GM18868 (cell line): Measurements from ENCODE around the gene ZNF777.
A peak's percentile ranks its signal among the peaks of the same experiment; 100 is the strongest.
"Not testable (repeated sequence)": the region's sequence is repeated elsewhere in the genome, so short reads cannot be mapped to it uniquely, and the experiment has no call there.

Experiments
- ATAC-seq: cut with Tn5 transposase; IDR thresholded peaks from one replicate; pipeline ENCODE4 v1.9.1; 2021; ENCODE audit warnings: mild to moderate bottlenecking, moderate library complexity; ENCODE audit not compliant: unreplicated experiment

ZNF777 gene

DNA sequence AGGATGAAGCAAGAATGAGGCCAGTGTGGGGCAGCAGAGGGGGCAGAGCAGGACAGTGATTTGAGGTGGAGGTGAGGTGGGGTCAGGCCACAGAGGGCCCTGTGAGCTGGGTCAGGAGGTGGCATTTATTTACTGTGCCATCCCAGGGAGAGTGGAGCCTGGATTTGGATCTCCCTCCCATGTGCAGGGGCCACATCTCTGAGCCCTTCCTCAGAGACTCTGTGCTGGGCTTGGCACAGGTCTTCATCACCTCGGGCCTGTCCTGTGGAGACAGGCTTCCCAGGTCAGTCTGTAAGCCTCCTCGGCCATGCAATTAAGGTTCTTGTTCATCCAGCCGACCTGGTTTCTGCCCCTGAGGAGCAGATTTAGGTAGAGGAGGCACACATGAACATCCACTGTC is 40.9 kb downstream of the ZNF777 start:
- ATAC-seq = no peak

DNA sequence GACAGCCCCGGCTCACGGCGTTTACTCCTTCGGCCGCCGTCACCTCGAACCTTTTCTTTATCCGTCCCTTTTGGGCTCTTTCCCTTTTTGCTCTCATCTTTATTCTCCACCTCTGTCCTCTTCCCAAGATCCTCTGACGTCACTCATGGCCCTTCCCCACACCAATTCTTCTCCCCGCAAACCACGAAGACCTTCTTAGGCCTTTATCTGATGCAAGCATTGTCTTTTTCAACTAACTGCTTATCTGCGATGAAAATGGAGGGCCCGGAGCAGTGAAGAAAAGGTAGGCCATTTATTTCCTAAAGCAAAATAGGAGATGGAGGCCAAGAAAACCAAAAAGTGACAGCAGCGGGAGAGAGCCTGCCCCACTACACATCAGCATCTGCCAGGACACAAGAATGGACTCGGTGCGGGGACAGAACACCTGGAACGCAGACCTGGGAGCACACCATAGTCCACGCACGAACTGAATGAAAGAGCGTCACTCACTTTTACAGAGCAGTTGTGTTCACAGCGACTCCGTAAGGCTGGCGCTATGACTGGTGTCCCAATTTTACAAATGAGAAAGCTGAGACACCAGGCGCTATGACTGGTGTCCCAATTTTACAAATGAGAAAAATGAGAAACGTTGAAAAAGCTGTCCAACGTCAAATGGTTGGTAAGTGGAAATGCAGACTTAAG is 45.3 kb downstream of the ZNF777 start:
- peak; percentile 19 for ATAC-seq

DNA sequence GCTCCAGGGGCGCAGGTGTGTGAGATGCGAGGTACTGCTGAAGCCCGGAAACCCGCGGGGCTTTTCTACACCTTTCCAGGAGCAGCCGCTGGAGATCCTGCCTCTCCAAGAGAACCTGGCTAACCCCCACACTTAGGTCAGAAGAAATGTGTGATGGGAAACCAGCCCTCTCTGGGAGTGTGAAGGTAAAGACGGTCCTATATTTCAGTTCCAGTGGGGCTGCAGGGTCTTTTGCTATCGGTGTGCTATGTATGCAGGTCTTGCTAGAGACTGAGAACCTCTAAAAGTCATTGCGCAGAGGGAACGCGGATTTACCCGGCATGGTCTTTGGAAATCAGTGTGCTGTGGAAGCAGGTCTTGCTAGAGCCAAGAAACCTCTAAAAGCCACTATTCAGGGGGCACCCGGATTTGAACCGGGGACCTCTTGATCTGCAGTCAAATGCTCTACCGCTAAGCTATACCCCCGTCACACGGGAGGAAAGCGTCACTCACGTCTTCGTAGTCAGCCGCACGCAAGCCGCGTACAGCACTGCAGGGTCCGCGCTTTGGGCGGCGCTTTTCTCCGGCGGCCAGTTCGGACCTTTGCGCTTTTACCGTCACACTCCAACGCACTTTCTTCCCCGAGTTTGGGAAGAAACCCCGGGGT is 46.0 kb downstream of the ZNF777 start:
- ATAC-seq = peak; percentile 79

DNA sequence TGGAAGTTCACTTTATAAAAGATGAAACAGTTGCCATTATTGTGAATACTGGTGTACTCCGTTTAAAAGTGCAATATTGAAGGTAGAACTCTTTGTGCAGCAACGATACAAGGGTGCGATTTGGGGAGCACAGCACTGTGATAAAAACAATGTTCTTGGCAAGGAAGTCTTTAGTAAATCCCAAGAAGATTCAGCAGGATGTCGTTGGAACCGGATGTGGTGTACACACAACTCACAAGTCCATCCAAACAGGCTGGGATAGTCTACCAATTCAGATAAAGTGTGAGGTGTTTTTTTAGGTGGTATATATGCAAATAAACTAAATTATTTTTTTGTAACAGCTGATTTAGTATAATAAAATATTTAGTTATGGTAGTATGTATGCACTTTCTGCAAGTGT is 46.7 kb downstream of the ZNF777 start:
- no peak for ATAC-seq

DNA sequence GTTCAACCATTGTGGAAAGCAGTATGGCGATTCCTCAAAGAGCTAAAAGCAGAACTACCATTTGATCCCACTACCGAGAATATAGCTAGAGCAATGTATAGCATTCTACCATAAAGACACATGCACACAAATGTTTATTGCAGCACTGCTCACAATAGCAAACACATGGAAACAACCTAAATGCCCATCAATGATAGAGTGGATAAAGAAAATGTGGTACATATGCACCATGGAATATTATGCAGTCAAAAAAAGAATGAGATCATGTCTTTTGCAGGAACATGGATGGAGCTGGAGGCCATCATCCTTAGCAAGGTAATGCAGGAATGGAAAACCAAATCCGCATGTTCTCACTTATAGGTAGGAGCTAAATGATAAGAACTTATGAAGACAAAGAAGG is 47.8 kb downstream of the ZNF777 start:
- ATAC-seq = not testable (repeated sequence)

DNA sequence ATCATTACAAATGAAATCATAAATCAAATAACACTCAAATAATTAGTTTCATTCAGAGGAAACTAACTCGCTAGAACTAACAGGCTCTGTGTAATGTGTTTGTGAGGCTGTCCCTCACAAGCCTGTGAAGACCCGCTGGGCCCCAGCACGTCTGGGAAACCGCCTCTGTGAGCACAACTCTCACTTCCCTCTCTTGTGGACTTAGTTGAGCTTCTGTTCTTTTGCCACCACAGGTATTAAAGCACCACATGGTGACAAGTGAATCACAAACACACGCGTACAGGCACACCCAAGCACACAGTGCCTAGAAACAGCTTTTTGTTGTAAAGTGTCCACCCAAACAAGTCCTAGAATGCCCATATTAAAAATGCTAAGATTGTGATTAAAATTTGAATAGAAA is 51.0 kb downstream of the ZNF777 start:
- ATAC-seq = peak; percentile 99

DNA sequence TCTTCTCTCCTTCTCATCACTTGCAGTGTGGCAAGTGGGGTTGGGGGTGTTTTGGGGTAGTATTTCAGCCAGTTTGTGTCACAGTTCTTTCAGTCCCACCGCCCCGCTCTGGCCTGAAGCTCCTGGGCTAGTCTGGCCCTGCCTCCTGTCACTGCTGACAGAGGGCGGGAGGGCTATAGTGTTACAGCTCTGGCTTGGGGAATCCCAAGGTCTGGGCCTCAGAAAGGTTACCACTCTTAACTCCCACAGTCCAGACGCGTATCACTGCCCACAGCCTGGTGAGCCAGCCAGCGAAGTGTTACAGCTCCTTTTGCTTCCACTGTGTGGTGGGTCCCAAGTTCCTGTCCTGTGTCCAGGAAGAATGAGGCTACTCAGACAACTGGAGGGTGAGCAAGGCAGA is 56.0 kb downstream of the ZNF777 start:
- no peak for ATAC-seq

DNA sequence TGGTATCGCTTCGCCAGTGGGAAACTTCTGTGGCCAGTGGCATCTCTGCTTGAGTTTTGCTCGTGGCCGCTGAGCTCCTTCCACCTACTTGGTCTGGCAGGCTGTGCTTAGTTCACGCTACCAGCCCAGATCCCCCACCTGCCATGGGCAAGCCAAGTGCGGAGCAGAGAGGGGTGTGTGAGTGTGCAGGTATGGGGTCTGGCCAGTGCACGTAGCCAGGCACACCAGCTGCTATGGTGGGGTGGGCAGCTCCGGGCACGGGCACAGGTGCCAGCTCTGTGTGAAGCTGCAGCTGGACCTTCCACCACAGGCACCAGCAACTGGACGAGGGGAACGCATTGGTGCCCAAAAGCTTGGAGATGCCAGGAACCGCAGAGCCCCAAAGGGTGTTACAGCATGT is 56.5 kb downstream of the ZNF777 start:
- ATAC-seq = no peak

DNA sequence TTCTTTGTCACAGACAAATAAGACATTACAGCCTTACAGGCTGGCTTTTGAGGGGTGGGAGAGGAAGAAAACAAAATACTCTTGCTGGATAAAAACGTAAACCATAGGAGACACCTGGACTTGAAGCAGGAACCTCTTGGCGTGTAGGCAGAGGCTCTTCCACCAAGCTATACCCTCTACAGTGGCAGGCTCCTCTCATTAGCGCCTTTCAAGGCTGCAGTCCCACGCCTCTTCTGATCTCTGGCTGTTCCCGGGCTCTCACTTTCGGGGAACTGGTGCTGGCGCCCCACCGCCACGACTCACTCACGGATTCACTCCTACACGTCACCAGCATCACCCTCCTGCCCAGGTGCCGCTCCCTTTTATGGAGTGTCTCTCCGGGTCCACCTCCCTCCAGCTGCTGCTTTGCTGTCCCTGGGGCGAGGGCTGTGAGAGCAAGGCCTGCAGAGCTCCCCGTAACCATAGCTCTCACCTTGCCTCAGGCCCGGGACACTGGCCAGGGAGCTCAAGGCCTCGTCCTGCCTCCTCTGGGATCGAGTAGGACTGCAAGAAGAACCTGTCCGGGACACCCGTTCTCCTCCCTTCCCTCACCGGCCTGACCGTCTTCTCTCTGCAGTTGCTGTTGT is 62.6 kb downstream of the ZNF777 start:
- ATAC-seq = no peak

DNA sequence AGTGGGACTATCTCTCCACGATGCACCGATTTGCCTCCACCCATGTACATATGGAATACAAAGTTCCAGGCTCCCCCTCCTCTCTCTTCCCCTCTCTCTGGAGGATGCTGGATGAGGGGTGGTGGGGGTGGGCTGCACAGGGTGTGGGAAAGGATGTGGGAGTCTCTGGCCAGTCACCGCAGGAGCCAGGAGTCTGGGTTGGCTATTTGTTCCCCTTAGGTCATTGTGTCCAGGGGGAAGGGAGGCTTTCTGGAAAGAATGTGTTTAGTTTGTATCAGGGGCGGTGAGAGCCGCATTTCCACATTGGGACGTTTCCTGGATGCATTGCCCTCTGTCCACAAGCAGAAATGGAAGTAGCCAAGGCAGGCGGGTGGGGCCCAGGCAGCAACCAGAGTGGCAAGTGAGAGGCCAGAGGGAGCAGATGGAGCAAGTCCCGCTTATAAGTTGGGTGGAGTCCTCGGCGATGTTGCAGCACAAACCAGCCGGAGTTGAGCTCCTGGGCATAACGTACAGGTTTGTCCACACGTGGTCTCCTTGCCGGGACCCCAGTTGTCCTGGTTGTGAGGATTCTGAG is 63.3 kb downstream of the ZNF777 start:
- ATAC-seq = no peak

DNA sequence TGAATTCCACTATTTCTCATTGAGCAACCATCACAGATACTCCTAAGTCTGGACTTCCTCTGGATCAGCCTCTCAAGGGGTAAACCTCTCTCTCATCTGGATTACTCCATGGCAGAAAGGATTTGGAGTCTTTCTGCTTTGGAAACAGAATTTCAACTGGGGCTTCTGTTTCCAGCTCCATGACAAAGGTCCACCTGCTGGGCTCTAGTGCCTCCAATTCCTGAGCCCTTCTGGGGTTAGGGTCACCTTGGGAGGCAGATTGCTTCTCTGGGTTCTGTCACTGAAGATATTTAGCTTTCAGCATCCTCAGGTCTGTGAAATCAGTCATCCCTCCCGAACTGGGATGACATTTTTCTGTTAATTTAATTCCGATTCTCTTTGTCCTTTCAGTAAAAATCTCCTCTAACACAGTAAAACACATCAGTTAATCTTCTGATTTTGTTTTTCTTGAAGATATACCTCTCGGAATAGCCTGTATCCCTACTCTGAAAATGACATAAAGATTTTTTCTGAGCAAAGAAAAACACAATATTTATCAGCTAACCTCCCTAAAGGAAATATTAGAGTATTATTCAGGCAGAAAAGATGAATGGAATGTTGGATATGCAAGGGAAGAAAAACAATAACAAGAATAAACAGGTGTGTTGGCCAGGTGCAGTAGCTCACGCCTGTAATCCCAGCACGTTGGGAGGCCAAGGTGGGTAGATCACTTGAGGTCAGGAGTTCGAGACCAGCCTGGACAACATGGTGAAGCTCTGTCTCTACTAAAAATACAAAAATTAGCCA is 72.1 kb downstream of the ZNF777 start:
- ATAC-seq = not testable (repeated sequence)

DNA sequence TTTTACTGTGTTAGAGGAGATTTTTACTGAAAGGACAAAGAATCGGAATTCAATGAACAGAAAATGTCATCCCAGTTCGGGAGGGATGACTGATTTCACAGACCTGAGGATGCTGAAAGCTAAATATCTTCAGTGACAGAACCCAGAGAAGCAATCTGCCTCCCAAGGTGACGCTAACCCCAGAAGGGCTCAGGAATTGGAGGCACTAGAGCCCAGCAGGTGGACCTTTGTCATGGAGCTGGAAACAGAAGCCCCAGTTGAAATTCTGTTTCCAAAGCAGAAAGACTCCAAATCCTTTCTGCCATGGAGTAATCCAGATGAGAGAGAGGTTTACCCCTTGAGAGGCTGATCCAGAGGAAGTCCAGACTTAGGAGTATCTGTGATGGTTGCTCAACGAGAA is 74.3 kb downstream of the ZNF777 start:
- not testable (repeated sequence) for ATAC-seq

DNA sequence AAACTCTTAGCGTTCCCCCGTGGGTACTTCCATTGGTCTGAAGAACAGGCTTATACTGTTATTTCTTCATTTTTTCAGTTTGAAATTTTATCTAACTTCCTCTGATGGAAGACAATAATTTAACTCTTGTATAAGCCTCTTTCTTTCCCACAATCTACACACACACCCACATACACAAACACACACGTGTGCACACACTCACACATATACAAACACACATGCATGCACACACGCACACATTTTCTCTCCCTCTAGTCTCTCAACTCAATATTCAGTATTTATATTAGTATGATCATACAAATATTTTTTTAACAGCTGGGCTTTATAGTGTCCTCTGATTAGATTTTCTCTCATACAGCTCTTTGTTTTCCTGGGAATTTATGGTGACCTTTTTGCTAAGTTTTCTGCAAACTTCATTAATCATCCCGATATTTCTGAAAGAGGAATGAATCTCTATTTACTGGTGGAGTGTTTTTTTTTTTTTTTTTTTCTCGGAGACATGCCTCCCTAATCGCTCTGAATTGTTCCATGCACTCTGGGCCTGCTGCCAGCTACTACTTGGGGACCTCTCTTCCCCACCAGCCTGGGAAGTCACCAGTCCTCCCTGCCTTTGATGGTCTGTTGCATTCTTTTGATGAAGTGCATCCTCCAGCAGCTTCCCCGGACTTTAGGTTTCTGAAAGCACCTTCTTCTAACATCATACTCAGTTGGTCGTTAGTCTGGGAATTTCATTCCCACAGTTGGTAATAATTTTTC is 75.5 kb downstream of the ZNF777 start:
- no peak for ATAC-seq
